NCI-H524 (cell line): Measurements from ENCODE around the gene DOCK11.
"Not testable (repeated sequence)": the region's sequence is repeated elsewhere in the genome, so short reads cannot be mapped to it uniquely, and the experiment has no call there.

Source experiments
- DNase-seq, 2 experiments: peaks; one replicate each; lab custom pipeline; 2025; lab: John Stamatoyannopoulos, UW

DOCK11 gene

DNA sequence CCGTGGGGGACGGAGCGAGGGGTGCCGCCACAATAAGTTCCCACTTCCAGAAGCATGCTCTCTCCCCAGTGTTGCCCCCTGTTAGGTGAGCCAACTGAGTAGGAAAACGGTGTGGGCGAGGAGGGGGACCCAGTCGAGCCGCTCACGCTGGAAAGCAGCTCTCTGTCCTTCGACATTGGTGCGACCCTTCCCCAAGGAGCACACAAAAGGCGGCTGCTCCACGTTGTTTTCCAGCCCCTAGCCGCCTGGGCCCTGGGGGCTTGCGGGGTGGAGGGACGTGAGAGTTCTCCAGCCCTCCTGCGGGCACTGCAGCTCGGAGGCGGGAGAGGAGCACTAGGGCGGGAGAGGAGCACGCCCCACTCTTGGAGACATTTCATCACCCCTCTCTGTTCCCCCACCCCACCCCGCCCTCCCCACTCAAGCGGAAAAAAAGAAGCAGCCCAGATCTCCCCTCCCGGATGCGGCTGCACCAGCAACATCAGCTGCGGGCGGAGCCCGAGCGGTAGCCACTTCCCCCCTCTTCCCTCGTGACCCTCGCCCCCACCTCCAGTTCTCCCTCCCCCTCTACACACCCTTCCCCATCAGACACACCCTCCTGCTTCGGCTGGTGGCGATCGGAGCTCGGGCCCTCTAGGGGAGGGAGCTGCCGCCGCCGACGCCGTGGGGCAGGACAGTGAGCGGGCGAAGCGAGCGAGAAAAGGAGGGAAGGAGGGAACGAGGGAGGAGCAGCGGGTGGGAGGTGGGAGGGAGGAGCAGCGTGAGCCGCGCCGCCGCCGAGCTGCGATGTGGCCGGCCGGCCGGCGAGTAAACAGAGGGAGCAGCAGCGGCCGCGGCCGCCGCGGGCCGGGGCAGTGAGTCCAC lies at the start of gene DOCK11:
TSS of gene DOCK11 (plus strand) at position 755 of the 861 bp plus-strand sequence. CDS start 157 bp downstream, outside the sequence.
- peak; percentile 36 to 52 for DNase-seq

DNA sequence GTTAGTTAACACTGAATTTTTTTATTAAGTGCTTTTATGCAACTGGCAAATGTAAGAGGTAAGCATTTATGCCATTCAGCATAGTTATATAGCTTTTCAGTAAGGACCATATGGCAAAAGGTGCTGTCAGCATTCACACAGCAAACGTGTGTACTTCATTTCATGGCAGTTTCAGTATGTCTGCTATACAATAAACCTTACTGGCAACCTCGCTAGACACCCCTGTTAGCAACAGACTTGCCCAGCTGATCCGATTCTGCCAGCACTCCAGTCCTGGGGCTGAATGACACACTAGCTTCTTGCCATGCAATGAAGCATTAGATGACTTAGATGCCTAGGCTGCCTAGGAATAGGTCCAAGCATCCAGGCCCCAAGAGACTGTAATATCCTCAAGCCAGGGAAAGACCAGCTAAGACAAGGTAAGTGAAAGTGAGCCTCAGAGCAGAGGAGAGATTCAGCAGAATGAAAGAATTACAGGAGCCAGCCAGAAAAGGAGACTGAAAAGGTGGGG lies 47.3 kb upstream of the DOCK11 start:
- no peak for DNase-seq

GRCh38 chrX:118455013-118455412 lies 40.6 kb upstream of the DOCK11 start:
- no peak for DNase-seq

GRCh38 chrX:118459494-118459893 lies 36.1 kb upstream of the DOCK11 start:
- DNase-seq, result peak; percentile 5 to 60

GRCh38 chrX:118464501-118464900 lies 31.1 kb upstream of the DOCK11 start:
- DNase-seq, result no peak

DNA sequence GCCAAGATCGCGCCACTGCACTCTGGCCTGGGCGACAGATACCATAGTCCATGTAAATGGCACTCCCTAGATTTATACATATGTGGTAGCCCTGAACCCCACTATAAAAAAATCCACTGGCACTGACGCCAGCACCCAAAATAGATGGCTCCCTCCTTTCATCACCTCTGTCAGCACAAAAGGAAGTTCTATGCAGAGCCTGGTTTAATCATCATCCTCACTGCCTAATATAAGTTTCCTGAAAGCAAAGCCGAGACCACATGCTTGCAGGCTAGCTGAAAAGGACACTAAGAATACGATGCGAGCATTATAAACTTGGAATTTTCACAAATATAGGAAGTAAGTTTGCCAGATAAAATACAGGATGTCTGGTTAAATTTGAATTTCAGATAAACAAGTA lies 27.5 kb upstream of the DOCK11 start:
- no peak for DNase-seq

GRCh38 chrX:118470721-118471347 lies 24.8 kb upstream of the DOCK11 start:
- DNase-seq, result not testable (repeated sequence)

- no peak for DNase-seq
Observed at GRCh38 chrX:118474586-118474985, 21.0 kb upstream of the DOCK11 start.

GRCh38 chrX:118475903-118476302 lies 19.7 kb upstream of the DOCK11 start:
- DNase-seq, result no peak

GRCh38 chrX:118480172-118480571 lies 15.4 kb upstream of the DOCK11 start:
- no peak for DNase-seq

DNA sequence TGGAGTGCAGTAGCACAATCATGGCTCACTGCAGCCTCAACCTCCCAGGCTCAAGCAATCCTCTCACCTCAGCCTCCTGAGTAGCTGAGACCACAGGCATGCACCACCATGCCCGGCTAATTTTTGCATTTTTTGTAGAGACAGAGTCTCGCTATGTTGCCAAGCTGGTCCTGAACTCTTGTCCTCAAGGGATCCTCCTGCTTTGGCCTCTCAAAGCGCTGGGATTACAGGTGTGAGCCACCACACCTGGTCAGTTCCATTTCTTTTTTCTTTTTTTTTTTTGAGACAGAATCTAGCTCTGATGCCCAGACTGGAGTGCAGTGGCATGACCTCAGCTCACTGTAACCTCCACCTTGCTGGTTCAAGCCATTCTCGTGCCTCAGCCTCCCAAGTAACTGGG lies 13.2 kb upstream of the DOCK11 start:
- DNase-seq, result not testable (repeated sequence)

DNA sequence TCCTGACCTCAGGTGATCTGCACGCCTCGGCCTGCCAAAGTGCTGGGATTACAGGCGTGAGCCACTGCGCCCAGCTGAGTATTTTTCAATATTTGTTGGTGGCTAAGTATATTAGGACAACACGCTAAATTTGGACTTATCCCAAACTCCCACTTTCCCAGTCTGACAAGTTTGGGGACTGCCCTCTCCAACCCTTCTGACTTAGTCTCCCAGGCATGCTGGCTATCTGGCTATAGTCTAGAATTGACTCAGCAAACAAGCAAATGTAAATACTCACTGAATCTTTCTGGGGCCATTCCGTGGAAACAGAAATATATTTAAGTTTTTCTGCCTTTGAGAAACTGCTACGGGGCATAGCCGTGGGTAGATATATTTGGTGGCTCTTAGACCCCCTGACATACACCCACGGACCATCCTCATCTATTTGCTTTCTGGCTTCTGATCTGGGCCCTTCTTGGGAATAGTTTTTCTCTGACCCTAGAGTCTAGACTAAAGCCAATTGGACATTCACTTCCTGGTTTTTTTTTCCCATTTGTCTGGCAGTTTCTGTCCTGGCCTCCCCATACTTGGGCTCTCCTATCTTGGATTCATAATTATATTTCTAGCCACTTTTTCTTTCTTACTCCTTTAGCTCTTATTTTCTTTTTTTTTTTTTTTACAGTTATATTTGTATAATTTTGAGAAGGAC lies 11.3 kb upstream of the DOCK11 start:
- no peak for DNase-seq

GRCh38 chrX:118486693-118487092 lies 8.9 kb upstream of the DOCK11 start:
- not testable (repeated sequence) for DNase-seq

DNA sequence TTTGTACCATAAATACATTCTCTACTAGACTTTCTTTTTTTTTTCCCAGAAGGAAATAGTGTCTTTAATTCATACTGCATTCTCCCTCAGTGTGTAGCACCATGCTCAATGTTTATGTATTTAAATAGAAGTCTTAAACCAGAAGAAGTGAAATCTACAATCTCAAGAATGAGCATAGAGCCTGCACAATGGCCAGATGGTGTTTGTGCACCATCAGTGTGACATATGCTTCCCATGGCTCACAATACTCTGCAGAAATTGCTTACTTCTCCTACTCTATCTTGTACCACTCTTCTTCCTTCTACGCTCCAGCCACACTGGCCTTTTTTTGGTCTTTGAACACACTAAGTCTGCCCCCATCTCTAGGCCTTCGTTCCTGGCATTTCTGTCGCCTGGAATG lies 2.6 kb upstream of the DOCK11 start:
- DNase-seq, result peak; percentile 15 to 39

GRCh38 chrX:118493653-118494297 lies 1.8 kb upstream of the DOCK11 start:
- DNase-seq, result no peak

GRCh38 chrX:118495958-118496762 lies 545 bp downstream of the DOCK11 start:
- peak; percentile 4 to 21 for DNase-seq

DNA sequence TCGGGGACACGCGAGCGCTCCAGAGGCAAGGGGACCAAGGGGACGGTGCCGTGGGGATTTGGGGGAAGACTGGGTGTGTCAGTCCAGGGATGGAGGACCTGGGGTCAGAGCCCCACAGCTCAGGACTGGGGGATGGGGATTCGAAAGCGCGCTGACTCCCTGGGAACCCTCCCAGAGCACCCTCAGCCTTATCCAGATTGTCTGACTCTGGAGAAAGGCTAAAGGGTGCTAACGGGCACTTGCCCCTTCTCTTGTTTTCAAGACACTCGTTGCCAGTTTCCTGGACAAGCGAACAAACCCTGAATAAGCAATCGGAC lies 1.1 kb downstream of the DOCK11 start:
- DNase-seq, result no peak

GRCh38 chrX:118497180-118497818 lies 1.7 kb downstream of the DOCK11 start:
- no peak for DNase-seq

DNA sequence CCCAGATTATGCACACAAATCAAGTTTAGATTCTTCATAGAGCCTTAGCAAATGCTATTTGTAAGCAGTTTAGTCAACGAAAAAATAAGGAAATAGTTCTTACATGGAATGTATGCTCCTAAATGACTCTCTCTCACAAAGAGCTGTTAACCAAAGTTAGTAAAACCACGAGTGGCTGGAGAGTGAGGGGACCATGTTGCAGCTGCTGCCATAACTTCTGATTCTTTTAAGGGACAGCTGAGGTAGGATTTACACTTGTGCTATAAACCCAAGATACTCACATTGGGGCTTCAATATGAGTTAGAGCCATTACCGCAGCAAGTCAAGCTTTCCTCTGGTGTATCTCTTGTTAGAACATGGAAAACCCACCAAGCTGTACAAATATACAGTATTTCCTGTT lies 2.7 kb downstream of the DOCK11 start:
- DNase-seq, result no peak

DNA sequence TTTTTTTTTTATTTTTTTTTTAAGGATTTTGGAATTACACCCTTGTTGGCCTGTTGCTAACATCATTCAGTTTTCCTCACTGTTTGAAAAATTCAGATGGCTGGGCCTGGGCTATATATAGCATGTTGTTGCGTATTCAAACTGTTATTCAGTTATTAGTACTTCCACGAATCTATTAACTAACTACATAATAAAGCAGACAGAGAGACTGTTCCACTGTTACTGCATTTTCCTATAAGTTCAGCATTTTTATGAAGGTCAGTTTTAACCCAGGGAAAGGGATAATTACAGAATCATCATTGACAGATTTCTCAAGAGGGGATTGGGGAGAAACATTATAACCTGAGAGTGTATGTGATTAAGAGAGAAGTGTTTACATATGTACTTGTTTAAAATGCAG lies 3.1 kb downstream of the DOCK11 start:
- no peak for DNase-seq

DNA sequence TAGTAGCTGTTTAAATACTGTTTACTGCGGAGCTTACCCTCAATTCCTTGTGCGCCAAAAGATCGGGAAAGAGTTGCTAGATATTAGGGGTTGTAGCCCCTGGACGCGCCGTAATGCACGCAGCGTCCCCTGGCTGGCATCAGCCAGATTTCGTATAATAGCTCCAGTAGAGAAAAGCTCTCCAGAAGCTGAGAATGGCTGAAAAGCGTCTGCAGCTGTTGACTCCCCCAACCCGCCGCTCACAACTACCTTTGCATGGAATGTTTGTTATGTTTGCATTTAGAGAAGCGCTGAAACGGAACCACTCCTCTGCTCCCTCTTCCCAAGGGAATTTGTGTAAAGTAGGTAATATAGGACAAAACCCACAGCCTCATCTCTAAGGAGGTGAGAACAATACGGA lies 3.7 kb downstream of the DOCK11 start:
- peak; percentile 19 to 65 for DNase-seq
